MM.1S (cell line): Measurements from ENCODE around the gene MPO.

Experiments
- DNase-seq: peaks from one replicate; pipeline ENCODE4 v3.0.0-alpha.2; 2015
- H2AFZ ChIP-seq: fragments of 300-600 bp; sonication (generic); 2 replicates; pipeline ENCODE4 v1.6.0; 2016; ENCODE audit warnings: antibody characterized with exemption, low read length
- H3F3A ChIP-seq: fragments of 300-600 bp; sonication (generic); 2 replicates; pipeline ENCODE4 v1.6.1; 2016; ENCODE audit warnings: mild to moderate bottlenecking, antibody characterized with exemption, low read length, moderate library complexity, mixed read lengths; ENCODE audit not compliant: insufficient read depth
- H3K27ac ChIP-seq: fragments of 300-600 bp; sonication (generic); 2 replicates; pipeline ENCODE4 v1.5.1; 2016; ENCODE audit warnings: mild to moderate bottlenecking, low read length
- H3K27me3 ChIP-seq: fragments of 300-600 bp; sonication (generic); replicated peaks from 2 replicates; pipeline ENCODE4 v1.6.0; 2016; ENCODE audit warnings: low read length; ENCODE audit not compliant: insufficient read depth
- H3K36me3 ChIP-seq: fragments of 300-600 bp; sonication (generic); replicated peaks from 2 replicates; pipeline ENCODE4 v1.6.1; 2016; ENCODE audit warnings: mild to moderate bottlenecking, low read length, mixed read lengths; ENCODE audit not compliant: insufficient read depth
- H3K4me1 ChIP-seq: fragments of 300-600 bp; sonication (generic); 2 replicates; pipeline ENCODE4 v1.6.1; 2016; ENCODE audit warnings: low read length, mixed read lengths
- H3K4me2 ChIP-seq: fragments of 300-600 bp; sonication (generic); 2 replicates; pipeline ENCODE4 v1.6.0; 2016; ENCODE audit warnings: low read depth, low read length
- H3K4me3 ChIP-seq: fragments of 300-600 bp; sonication (generic); 2 replicates; pipeline ENCODE4 v1.5.1; 2016; ENCODE audit warnings: low read length, mixed read lengths
- H3K79me2 ChIP-seq: fragments of 300-600 bp; sonication (generic); 2 replicates; pipeline ENCODE4 v1.6.1; 2016; ENCODE audit warnings: mixed run types, low read length, mixed read lengths
- H3K9ac ChIP-seq: fragments of 300-600 bp; sonication (generic); 2 replicates; pipeline ENCODE4 v1.6.1; 2016; ENCODE audit warnings: low read length, mixed read lengths
- H3K9me2 ChIP-seq: fragments of 300-600 bp; sonication (generic); replicated peaks from 2 replicates; pipeline ENCODE4 v1.6.1; 2016; ENCODE audit warnings: mild to moderate bottlenecking, low read length, mixed read lengths; ENCODE audit not compliant: insufficient read depth
- H3K9me3 ChIP-seq: fragments of 300-600 bp; sonication (generic); replicated peaks from 2 replicates; pipeline ENCODE4 v1.6.1; 2016; ENCODE audit warnings: mild to moderate bottlenecking, low read length, mixed read lengths; ENCODE audit not compliant: insufficient read depth
- H4K20me1 ChIP-seq: fragments of 300-600 bp; sonication (generic); 2 replicates; pipeline ENCODE4 v1.6.1; 2016; ENCODE audit warnings: mild to moderate bottlenecking, low read length, moderate library complexity, mixed read lengths; ENCODE audit not compliant: insufficient read depth
- CTCF ChIP-seq: fragments of 300-600 bp; sonication (generic); IDR thresholded peaks from 2 replicates; pipeline ENCODE4 v1.5.1; 2016; ENCODE audit warnings: antibody characterized with exemption, low read length, mixed read lengths
- EZH2 ChIP-seq: fragments of 300-600 bp; sonication (generic); optimal IDR thresholded peaks from 2 replicates; pipeline ENCODE3; 2017; ENCODE audit warnings: low read depth, mild to moderate bottlenecking, antibody characterized with exemption, low read length, mixed read lengths
- EZH2phosphoT487 ChIP-seq: fragments of 300-600 bp; sonication (generic); IDR thresholded peaks from 2 replicates; pipeline ENCODE4 v1.6.1; 2018; ENCODE audit warnings: antibody characterized with exemption, low read length

Gene MPO

GRCh38 chr17:58254803-58255202 is 25.9 kb downstream of the MPO start:
- no peaks in the 10 kb centered on the region for H3K9me2 ChIP-seq
- no peak overlapping the region for H2AFZ ChIP-seq
- H3K4me1 ChIP-seq = peaks cover 3% of the 10 kb centered on the region
- H3K27me3 ChIP-seq = peaks cover 70% of the 10 kb centered on the region
- no peaks in the 10 kb centered on the region for H4K20me1 ChIP-seq
- H3K9me3 ChIP-seq = no peaks in the 10 kb centered on the region
- no peak overlapping the region for H3K4me3 ChIP-seq
- H3F3A ChIP-seq = no peaks in the 10 kb centered on the region
- no peak for TF ChIP-seq EZH2
- TF ChIP-seq CTCF = peak; percentile 31
- no peaks in the 10 kb centered on the region for H3K79me2 ChIP-seq
- no peak for DNase-seq
- no peak overlapping the region for H3K9ac ChIP-seq
- no peak overlapping the region for H3K4me2 ChIP-seq
- H3K36me3 ChIP-seq = no peaks in the 10 kb centered on the region
- no peak overlapping the region for H3K27ac ChIP-seq

DNA sequence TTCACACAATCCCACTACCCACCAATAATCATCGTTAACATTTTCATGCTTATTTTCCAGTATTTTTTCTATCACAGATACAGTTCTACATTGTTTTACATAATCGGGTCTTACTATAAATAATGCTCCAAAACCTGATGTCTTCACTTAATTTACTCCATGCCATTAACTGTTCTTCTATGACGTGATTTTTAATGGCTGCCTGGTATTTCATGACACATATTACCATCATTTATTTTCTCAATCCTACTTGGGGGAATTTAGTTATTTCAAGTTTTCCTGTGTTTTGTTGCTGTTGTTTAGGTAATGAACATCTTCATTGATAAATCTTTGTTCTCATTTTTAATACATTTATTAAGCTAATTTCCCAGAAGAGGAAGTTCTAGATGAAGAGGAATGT is 27.7 kb downstream of the MPO start:
- no peaks in the 10 kb centered on the region for H3K36me3 ChIP-seq
- H3K27me3 ChIP-seq = peaks cover 70% of the 10 kb centered on the region
- H3K4me3 ChIP-seq = no peak overlapping the region
- no peak overlapping the region for H3K4me2 ChIP-seq
- no peak overlapping the region for H2AFZ ChIP-seq
- H3F3A ChIP-seq = no peaks in the 10 kb centered on the region
- no peaks in the 10 kb centered on the region for H4K20me1 ChIP-seq
- no peaks in the 10 kb centered on the region for H3K9me3 ChIP-seq
- no peak overlapping the region for H3K27ac ChIP-seq
- DNase-seq = no peak
- TF ChIP-seq EZH2phosphoT487 (no peak), EZH2 (no peak), CTCF (no peak)
- no peaks in the 10 kb centered on the region for H3K9me2 ChIP-seq
- no peaks in the 10 kb centered on the region for H3K79me2 ChIP-seq
- H3K9ac ChIP-seq = no peak overlapping the region
- H3K4me1 ChIP-seq = peaks cover 5% of the 10 kb centered on the region

DNA sequence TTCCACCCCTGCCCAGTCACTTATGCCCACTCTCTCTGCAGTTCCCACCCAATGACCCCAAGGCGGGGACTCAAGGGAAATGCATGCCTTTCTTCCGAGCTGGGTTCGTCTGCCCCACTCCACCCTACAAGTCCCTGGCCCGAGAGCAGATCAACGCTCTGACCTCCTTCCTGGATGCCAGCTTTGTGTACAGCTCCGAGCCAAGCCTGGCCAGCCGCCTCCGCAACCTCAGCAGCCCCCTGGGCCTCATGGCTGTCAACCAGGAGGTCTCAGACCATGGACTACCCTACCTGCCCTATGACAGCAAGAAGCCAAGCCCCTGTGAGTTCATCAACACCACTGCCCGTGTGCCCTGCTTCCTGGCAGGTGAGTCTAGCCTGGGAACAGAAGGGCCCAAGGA is 28.6 kb downstream of the MPO start:
- no peak overlapping the region for H2AFZ ChIP-seq
- no peaks in the 10 kb centered on the region for H3K9me2 ChIP-seq
- peaks cover 5% of the 10 kb centered on the region for H3K4me1 ChIP-seq
- H3K36me3 ChIP-seq = no peaks in the 10 kb centered on the region
- no peaks in the 10 kb centered on the region for H3F3A ChIP-seq
- no peak for DNase-seq
- H3K9ac ChIP-seq = no peak overlapping the region
- no peak overlapping the region for H3K27ac ChIP-seq
- TF ChIP-seq CTCF = no peak
- TF ChIP-seq EZH2phosphoT487 = no peak
- no peak for TF ChIP-seq EZH2
- H4K20me1 ChIP-seq = no peaks in the 10 kb centered on the region
- no peak overlapping the region for H3K4me2 ChIP-seq
- no peak overlapping the region for H3K4me3 ChIP-seq
- H3K79me2 ChIP-seq = no peaks in the 10 kb centered on the region
- peaks cover 76% of the 10 kb centered on the region for H3K27me3 ChIP-seq
- no peaks in the 10 kb centered on the region for H3K9me3 ChIP-seq
